HG03575 (cell line): Measurements from ENCODE around the gene RMC1.

ENCODE experiments used
- ATAC-seq: cut with Tn5 transposase; IDR thresholded peaks from one replicate; pipeline ENCODE4 v1.9.1; 2021; ENCODE audit not compliant: unreplicated experiment, insufficient number of reproducible peaks, low FRiP score; ENCODE audit errors: extremely low read depth

RMC1 gene

GRCh38 chr18:23526501-23527063 lies 23.3 kb downstream of the RMC1 start:
- no peak for ATAC-seq

- no peak for ATAC-seq
Measured at GRCh38 chr18:23528580-23529472, 25.5 kb downstream of the RMC1 start.

- no peak for ATAC-seq
Measured at GRCh38 chr18:23529604-23530003, 26.3 kb downstream of the RMC1 start.

- ATAC-seq: no peak
Measured at GRCh38 chr18:23530195-23530594, 26.9 kb downstream of the RMC1 start.

- no peak for ATAC-seq
Measured at GRCh38 chr18:23531912-23532311, 28.6 kb downstream of the RMC1 start.

GRCh38 chr18:23532848-23533247 lies 29.5 kb downstream of the RMC1 start:
- ATAC-seq: no peak

- no peak for ATAC-seq
Measured at GRCh38 chr18:23534276-23534675, 31.0 kb downstream of the RMC1 start.

GRCh38 chr18:23536204-23536603 lies 32.9 kb downstream of the RMC1 start:
- no peak for ATAC-seq

- ATAC-seq: no peak
Measured at GRCh38 chr18:23537274-23537673, 34.0 kb downstream of the RMC1 start.

- ATAC-seq: no peak
Measured at GRCh38 chr18:23538001-23538400, 34.7 kb downstream of the RMC1 start.

- ATAC-seq: no peak
Measured at GRCh38 chr18:23538870-23539269, 35.6 kb downstream of the RMC1 start.

- ATAC-seq: no peak
Measured at GRCh38 chr18:23539296-23539695, 36.0 kb downstream of the RMC1 start.

- no peak for ATAC-seq
Measured at GRCh38 chr18:23539911-23540525, 36.7 kb downstream of the RMC1 start.

- no peak for ATAC-seq
Measured at GRCh38 chr18:23540867-23541266, 37.6 kb downstream of the RMC1 start.

GRCh38 chr18:23541349-23542093 lies 38.2 kb downstream of the RMC1 start:
- ATAC-seq: no peak

GRCh38 chr18:23542461-23542860 lies 39.1 kb downstream of the RMC1 start:
- no peak for ATAC-seq

GRCh38 chr18:23545247-23545789 lies 42.0 kb downstream of the RMC1 start:
- ATAC-seq: no peak

GRCh38 chr18:23547306-23547705 lies 44.0 kb downstream of the RMC1 start:
- ATAC-seq: no peak

- ATAC-seq: no peak
Measured at GRCh38 chr18:23547846-23548245, 44.5 kb downstream of the RMC1 start.
